Duodenal mucosa (tissue), 2 donors: ENCODE data around the gene TARP.

Experiments
- H3K27ac ChIP-seq: one replicate; pipeline ENCODE4 v1.7.0; 2013; ENCODE audit warnings: low read depth, low read length
- H3K27me3 ChIP-seq, 2 donors: one replicate each; pipeline ENCODE4 v1.7.0; 2013; ENCODE audit warnings: low read length in 2 of 2, control low read depth in 1 of 2; ENCODE audit not compliant: insufficient read depth in 2 of 2, control insufficient read depth in 1 of 2
- H3K36me3 ChIP-seq, 2 donors: one replicate each; pipeline ENCODE4 v1.7.0; 2013; ENCODE audit warnings: low read length in 2 of 2, control low read depth in 1 of 2; ENCODE audit not compliant: insufficient read depth in 2 of 2, control insufficient read depth in 1 of 2
- H3K4me1 ChIP-seq, 2 donors: one replicate each; pipeline ENCODE4 v1.7.0; 2013; ENCODE audit warnings: low read length in 2 of 2, control low read depth in 1 of 2; ENCODE audit not compliant: insufficient read depth in 2 of 2, control insufficient read depth in 1 of 2
- H3K4me3 ChIP-seq, 2 donors: one replicate each; pipeline ENCODE4 v1.7.0; 2013; ENCODE audit warnings: low read length in 2 of 2, low read depth in 1 of 2
- H3K9ac ChIP-seq, 2 donors: one replicate each; pipeline ENCODE4 v1.7.0; 2013; ENCODE audit warnings: low read length in 2 of 2, low read depth in 1 of 2
- H3K9me3 ChIP-seq, 2 donors: one replicate each; pipeline ENCODE4 v1.7.0; 2013; ENCODE audit warnings: low read length in 2 of 2, control low read depth in 1 of 2; ENCODE audit not compliant: control insufficient read depth in 1 of 2

TARP gene

GRCh38 chr7:38303866-38304265, 30.4 kb upstream of the TARP start:
- Histone ChIP-seq H3K27ac (no peak overlapping the region), H3K9me3 (no peaks in the 10 kb centered on the region)

GRCh38 chr7:38300175-38300574, 26.7 kb upstream of the TARP start:
- no peaks in the 10 kb centered on the region for H3K4me1 ChIP-seq
- H3K9me3 ChIP-seq: no peaks in the 10 kb centered on the region
- no peak overlapping the region for H3K27ac ChIP-seq
- no peak overlapping the region for H3K4me3 ChIP-seq
- H3K36me3 ChIP-seq: no peaks in the 10 kb centered on the region
- no peak overlapping the region for H3K9ac ChIP-seq
- no peaks in the 10 kb centered on the region for H3K27me3 ChIP-seq

More at GRCh38 chr7:38303866-38304265, 30.4 kb upstream of the TARP start:
- Histone ChIP-seq H3K9ac (no peak overlapping the region), H3K36me3 (no peaks in the 10 kb centered on the region), H3K27me3 (no peaks in the 10 kb centered on the region), H3K4me1 (no peaks in the 10 kb centered on the region), H3K4me3 (no peak overlapping the region)

DNA sequence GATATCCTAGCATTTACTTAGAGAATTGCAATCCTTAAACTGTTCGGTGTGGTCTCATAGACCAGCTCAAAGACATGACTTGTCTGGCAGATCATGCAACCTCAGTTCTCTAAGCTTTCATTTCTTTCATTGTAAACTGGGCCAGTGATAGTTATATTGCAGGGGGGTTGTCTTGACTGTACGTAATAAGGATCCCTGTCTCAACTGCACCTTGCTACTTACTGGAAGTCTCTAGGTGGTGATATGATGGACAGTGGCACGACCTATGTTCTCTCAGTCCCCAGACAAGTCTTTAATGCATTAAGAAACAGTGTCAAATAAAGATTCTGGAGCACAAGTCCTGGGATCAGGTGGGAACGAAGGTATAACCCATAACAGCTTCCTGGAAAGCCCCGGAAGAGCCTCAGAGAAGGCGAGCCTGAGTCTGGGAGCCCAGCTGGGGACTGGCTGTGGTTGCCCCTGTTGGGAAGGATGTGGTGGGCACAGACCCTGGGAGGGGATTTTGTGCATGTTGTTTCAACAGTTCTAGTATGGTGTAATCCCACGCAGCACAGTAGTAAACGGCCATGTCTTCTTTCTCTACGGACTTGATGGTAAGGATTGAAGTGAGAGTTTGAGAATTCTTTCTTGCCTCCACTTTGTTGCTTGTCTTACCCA, 26.0 kb upstream of the TARP start:
- Histone ChIP-seq H3K27ac (no peak overlapping the region), H3K9ac (no peak overlapping the region), H3K4me3 (no peak overlapping the region), H3K9me3 (no peaks in the 10 kb centered on the region), H3K36me3 (no peaks in the 10 kb centered on the region), H3K27me3 (no peaks in the 10 kb centered on the region), H3K4me1 (no peaks in the 10 kb centered on the region)

- no peak overlapping the region for H3K4me3 ChIP-seq
- H3K9me3 ChIP-seq: no peaks in the 10 kb centered on the region
- peaks cover 0 to 4% of the 10 kb centered on the region in 2 donors for H3K27me3 ChIP-seq
- H3K4me1 ChIP-seq: no peaks in the 10 kb centered on the region
- no peak overlapping the region for H3K27ac ChIP-seq
- H3K36me3 ChIP-seq: no peaks in the 10 kb centered on the region
- no peak overlapping the region for H3K9ac ChIP-seq
Observed at GRCh38 chr7:38296059-38296857, 22.8 kb upstream of the TARP start.

DNA sequence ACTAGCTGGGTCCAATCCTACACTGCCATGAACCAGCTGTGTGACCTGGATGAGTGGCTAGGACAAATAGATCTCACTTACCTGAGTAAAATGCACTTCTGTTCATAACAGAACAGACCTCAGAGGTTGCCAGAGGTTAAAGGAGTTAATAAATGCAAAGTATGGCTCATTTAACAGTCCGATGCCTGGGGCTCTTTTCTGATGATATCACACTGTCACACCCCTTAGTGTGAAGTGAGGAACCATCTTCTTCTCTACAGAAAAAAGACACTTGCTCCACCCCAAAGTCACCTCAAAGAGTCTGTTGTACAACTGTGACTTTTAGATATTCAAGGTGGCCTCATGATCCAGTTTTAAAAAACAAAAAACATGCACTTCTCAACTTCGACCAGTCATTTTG, 21.5 kb upstream of the TARP start:
- Histone ChIP-seq H3K9ac (no peak overlapping the region), H3K27ac (no peak overlapping the region), H3K4me3 (no peak overlapping the region), H3K27me3 (peaks cover 0 to 4% of the 10 kb centered on the region in 2 donors), H3K36me3 (no peaks in the 10 kb centered on the region), H3K4me1 (no peaks in the 10 kb centered on the region), H3K9me3 (no peaks in the 10 kb centered on the region)

GRCh38 chr7:38292442-38292841, 19.0 kb upstream of the TARP start:
- Histone ChIP-seq H3K4me1 (no peaks in the 10 kb centered on the region), H3K36me3 (no peaks in the 10 kb centered on the region), H3K9me3 (no peaks in the 10 kb centered on the region), H3K4me3 (no peak overlapping the region), H3K9ac (no peak overlapping the region), H3K27me3 (peaks cover 0 to 4% of the 10 kb centered on the region in 2 donors), H3K27ac (no peak overlapping the region)

DNA sequence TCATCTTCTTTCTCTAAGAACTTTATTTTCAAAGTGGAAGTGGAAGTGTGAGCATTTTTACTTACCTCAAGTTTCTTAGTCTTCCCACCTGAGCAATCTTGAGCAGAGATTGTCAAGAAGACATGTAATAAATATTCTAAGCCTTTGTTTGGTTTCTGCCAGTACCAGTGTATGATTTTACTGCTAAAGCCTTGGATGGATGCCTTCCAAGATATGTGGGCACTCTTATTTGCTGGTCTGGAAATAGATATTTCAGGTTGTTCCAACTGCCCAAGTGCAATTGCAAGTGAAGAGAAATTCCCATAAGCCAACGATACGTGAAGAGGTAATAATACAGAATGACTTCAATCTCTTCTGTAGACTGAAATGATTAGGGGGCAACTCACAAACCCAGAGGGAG, 18.2 kb upstream of the TARP start:
- no peak overlapping the region for H3K27ac ChIP-seq
- H3K9me3 ChIP-seq: no peaks in the 10 kb centered on the region
- H3K27me3 ChIP-seq: peaks cover 0 to 4% of the 10 kb centered on the region in 2 donors
- H3K9ac ChIP-seq: no peak overlapping the region
- H3K4me1 ChIP-seq: no peaks in the 10 kb centered on the region
- H3K36me3 ChIP-seq: no peaks in the 10 kb centered on the region
- H3K4me3 ChIP-seq: no peak overlapping the region

DNA sequence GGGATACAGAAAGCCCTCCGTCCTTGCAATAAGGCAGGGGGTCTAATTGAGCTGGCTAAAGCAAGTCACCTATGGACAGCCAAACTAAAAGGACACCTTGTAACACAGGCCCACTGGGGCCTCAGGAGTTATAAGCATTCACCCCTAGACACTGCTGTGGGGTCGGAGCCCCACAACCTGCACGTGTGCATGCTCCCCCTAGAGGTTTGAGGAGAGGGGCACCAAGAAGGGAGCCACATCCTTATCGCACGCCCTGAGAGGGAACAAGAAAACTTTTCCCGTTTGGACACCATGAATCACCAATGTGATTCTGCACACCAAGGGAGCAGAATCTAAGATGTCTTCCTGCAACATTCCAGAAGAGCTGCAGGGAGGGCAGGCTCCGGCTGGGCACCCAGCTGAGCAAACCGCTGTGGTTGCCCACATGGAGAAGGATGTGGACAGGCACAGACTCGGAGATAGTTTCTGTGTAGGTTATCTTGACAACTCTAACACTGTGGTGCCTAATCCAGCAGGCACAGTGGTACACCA, 17.7 kb upstream of the TARP start:
- Histone ChIP-seq H3K27me3 (peaks cover 0 to 4% of the 10 kb centered on the region in 2 donors), H3K36me3 (no peaks in the 10 kb centered on the region), H3K9me3 (no peaks in the 10 kb centered on the region), H3K27ac (no peak overlapping the region), H3K4me3 (no peak overlapping the region), H3K9ac (no peak overlapping the region), H3K4me1 (no peaks in the 10 kb centered on the region)

- Histone ChIP-seq H3K27ac (no peak overlapping the region), H3K4me3 (no peak overlapping the region), H3K36me3 (no peaks in the 10 kb centered on the region), H3K27me3 (no peaks in the 10 kb centered on the region), H3K9me3 (no peaks in the 10 kb centered on the region), H3K9ac (no peak overlapping the region), H3K4me1 (no peaks in the 10 kb centered on the region)
Observed at GRCh38 chr7:38284553-38284952, 11.1 kb upstream of the TARP start.

- Histone ChIP-seq H3K36me3 (no peaks in the 10 kb centered on the region), H3K9ac (no peak overlapping the region), H3K4me3 (no peak overlapping the region), H3K9me3 (no peaks in the 10 kb centered on the region), H3K27me3 (no peaks in the 10 kb centered on the region), H3K4me1 (no peaks in the 10 kb centered on the region), H3K27ac (no peak overlapping the region)
Observed at GRCh38 chr7:38283809-38284208, 10.4 kb upstream of the TARP start.
